ENCODE measurements around the gene ROM1.

DNA sequence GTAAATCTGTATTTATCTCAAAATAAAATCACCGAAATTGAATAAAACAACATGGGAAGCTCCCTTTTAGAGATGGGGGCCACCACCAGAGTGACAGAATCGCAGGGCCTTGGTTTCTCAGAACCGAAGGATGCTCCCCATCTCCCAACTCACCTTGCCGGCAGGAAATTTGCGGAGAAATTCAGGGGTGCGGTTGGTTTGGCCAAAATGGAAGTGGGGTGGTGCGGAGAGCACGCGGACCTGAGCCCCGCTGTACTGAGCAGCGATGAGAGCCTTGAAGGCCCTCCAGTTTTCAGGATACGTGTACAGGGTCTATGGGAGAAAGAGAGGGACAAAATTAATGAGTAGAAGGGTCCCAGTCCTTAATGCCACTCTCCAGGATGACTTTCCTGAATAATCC is 40.6 kb upstream of the ROM1 start:
- no peak for TF ChIP-seq EZH2 (IDR thresholded peaks at IDR 0.05; ENCODE audit: low read length)
- TF ChIP-seq, protein P1, sequence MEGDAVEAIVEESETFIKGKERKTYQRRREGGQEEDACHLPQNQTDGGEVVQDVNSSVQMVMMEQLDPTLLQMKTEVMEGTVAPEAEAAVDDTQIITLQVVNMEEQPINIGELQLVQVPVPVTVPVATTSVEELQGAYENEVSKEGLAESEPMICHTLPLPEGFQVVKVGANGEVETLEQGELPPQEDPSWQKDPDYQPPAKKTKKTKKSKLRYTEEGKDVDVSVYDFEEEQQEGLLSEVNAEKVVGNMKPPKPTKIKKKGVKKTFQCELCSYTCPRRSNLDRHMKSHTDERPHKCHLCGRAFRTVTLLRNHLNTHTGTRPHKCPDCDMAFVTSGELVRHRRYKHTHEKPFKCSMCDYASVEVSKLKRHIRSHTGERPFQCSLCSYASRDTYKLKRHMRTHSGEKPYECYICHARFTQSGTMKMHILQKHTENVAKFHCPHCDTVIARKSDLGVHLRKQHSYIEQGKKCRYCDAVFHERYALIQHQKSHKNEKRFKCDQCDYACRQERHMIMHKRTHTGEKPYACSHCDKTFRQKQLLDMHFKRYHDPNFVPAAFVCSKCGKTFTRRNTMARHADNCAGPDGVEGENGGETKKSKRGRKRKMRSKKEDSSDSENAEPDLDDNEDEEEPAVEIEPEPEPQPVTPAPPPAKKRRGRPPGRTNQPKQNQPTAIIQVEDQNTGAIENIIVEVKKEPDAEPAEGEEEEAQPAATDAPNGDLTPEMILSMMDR (optimal IDR thresholded peaks at IDR 0.05 in 1 of 3, IDR thresholded peaks at IDR 0.05 in 1 of 3, conservative IDR thresholded peaks at IDR 0.05 in 1 of 3; ENCODE audit: extremely low read depth in 1 of 3, insufficient read depth in 2 of 3, low read length in 3 of 3), result no peak

All from keratinocyte (primary cell).